Smooth muscle cell (in vitro differentiated cells): ENCODE measurements around the gene APLN. TPM values are rescaled to one million over a fixed set of nuclear protein-coding genes. Genes with fewer than 3 reads are reported as not detected.

ENCODE experiments used
- DNase-seq: peaks from one replicate; lab custom pipeline; 2025; ENCODE audit not compliant: unreplicated experiment; lab: John Stamatoyannopoulos, UW
- H2AFZ ChIP-seq: fragments of 200-600 bp; sonication (generic); 2 replicates; pipeline ENCODE4 v1.6.0; 2016; ENCODE audit warnings: antibody characterized with exemption, low read depth, mild to moderate bottlenecking
- H3F3A ChIP-seq: fragments of 200-600 bp; sonication (generic); 2 replicates; pipeline ENCODE4 v1.6.0; 2017; ENCODE audit warnings: antibody characterized with exemption, low read depth
- H3K27ac ChIP-seq: fragments of 200-600 bp; sonication (generic); 2 replicates; pipeline ENCODE4 v1.5.1; 2016; ENCODE audit warnings: low read depth, mild to moderate bottlenecking
- H3K27me3 ChIP-seq: fragments of 200-600 bp; sonication (generic); 2 replicates; pipeline ENCODE4 v1.6.1; 2016; ENCODE audit warnings: low read depth, mild to moderate bottlenecking
- H3K36me3 ChIP-seq: fragments of 200-600 bp; sonication (generic); 2 replicates; pipeline ENCODE4 v1.5.1; 2016; ENCODE audit warnings: low read depth
- H3K4me1 ChIP-seq: fragments of 200-600 bp; sonication (generic); 2 replicates; pipeline ENCODE4 v1.5.1; 2016; ENCODE audit warnings: low read depth
- H3K4me2 ChIP-seq: fragments of 200-600 bp; sonication (generic); 2 replicates; pipeline ENCODE4 v1.6.0; 2016; ENCODE audit warnings: mild to moderate bottlenecking
- H3K4me3 ChIP-seq: fragments of 200-600 bp; sonication (generic); 2 replicates; pipeline ENCODE4 v1.5.1; 2016; ENCODE audit warnings: mild to moderate bottlenecking
- H3K79me2 ChIP-seq: fragments of 200-600 bp; sonication (generic); 2 replicates; pipeline ENCODE4 v1.6.0; 2016; ENCODE audit warnings: low read depth, mild to moderate bottlenecking
- H3K9ac ChIP-seq: fragments of 200-600 bp; sonication (generic); 2 replicates; pipeline ENCODE4 v1.6.0; 2016; ENCODE audit warnings: low read depth
- H3K9me3 ChIP-seq: fragments of 200-600 bp; sonication (generic); replicated peaks from 2 replicates; pipeline ENCODE4 v1.5.1; 2016; ENCODE audit warnings: low read depth
- H4K20me1 ChIP-seq: fragments of 200-600 bp; sonication (generic); 2 replicates; pipeline ENCODE4 v1.6.0; 2016; ENCODE audit warnings: low read depth
- WGBS: methylation state at CpG from one replicate; pipeline ENCODE4 v1.1.7; 2016; ENCODE audit warnings: low lambda C conversion rate; 5-methylcytosine and 5-hydroxymethylcytosine counted together
- polyA plus RNA-seq: library from polyadenylated mRNA; unstranded; fragments of >200 nt; fragmentation: Nextera tagmentation; extraction: Ambion mirVana; gene quantifications from 2 replicates; pipeline ENCODE4 v1.2.1, GENCODE V29; 2016
- total RNA-seq: library from RNA; depleted of rRNA; stranded (reverse); fragments of >200 nt; gene quantifications from 2 replicates; pipeline ENCODE4 v1.2.3, GENCODE V29; 2014
- TF ChIP-seq, protein P1 (sequence below): fragments of 200-600 bp; sonication (generic); IDR thresholded peaks from 2 replicates; pipeline ENCODE4 v1.5.1; 2017; ENCODE audit warnings: borderline replicate concordance, mild to moderate bottlenecking, antibody characterized with exemption; ENCODE audit not compliant: insufficient read depth, poor library complexity, severe bottlenecking

The APLN gene
- total and polyA plus RNA-seq, 2 experiments from 2014 or later: 0.04 to 0.78 TPM

DNA sequence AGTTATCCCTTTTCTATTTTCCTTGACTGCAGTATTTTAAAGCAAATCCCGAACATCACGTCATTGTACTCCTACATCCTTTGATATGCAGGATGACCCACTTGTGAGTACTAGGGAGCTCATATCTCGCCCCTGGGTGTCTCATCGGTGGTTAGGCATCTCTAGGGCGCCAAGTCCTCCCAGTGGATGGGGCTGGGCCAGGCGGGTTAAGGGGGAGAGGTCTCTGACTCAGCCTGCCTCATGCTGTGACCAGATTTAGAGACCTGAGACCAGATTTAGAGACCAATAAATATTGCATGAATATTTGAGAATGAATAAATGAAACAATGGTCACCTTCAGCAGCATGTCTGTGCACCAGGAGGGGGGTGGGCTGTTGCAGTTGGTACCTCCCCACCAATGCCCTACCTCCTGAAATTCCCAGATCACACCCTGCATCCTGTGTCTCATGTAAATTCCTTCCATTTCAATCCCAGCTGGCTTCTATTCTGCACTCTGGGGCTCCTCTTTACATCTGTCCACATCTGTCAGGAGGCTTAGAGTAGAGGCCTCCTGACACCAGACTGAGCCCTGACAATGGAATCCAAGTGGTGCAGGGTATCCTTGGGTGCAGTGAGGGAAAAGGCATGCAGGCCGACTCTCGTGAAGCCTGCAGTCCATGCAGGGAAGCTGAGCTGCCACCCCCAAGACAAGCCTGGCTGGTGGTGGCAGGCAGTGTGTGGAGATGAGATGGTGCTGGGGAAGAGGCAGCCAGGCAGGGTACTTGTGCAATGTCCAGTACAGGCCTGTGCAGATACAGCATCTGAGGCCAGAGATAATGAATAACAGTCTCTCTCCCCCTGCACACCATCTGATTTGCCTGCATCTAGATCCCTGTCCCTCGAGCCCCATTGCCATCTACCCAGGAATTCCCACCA is 5.2 kb downstream of the APLN start:
- H3K4me2 ChIP-seq: no peak overlapping the region
- H3F3A ChIP-seq: no peaks in the 10 kb centered on the region
- H3K4me3 ChIP-seq: no peak overlapping the region
- H3K9me3 ChIP-seq: no peaks in the 10 kb centered on the region
- no peaks in the 10 kb centered on the region for H3K4me1 ChIP-seq
- no peak overlapping the region for H2AFZ ChIP-seq
- H4K20me1 ChIP-seq: no peaks in the 10 kb centered on the region
- H3K27me3 ChIP-seq: peaks cover 16% of the 10 kb centered on the region
- whole genome bisulfite sequencing: 64% methylated on average over 8 of the region's 9 CpGs
- DNase-seq: no peak
- no peak overlapping the region for H3K9ac ChIP-seq
- H3K27ac ChIP-seq: no peak overlapping the region
- TF ChIP-seq, protein P1, sequence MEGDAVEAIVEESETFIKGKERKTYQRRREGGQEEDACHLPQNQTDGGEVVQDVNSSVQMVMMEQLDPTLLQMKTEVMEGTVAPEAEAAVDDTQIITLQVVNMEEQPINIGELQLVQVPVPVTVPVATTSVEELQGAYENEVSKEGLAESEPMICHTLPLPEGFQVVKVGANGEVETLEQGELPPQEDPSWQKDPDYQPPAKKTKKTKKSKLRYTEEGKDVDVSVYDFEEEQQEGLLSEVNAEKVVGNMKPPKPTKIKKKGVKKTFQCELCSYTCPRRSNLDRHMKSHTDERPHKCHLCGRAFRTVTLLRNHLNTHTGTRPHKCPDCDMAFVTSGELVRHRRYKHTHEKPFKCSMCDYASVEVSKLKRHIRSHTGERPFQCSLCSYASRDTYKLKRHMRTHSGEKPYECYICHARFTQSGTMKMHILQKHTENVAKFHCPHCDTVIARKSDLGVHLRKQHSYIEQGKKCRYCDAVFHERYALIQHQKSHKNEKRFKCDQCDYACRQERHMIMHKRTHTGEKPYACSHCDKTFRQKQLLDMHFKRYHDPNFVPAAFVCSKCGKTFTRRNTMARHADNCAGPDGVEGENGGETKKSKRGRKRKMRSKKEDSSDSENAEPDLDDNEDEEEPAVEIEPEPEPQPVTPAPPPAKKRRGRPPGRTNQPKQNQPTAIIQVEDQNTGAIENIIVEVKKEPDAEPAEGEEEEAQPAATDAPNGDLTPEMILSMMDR: no peak
- H3K79me2 ChIP-seq: no peaks in the 10 kb centered on the region
- no peaks in the 10 kb centered on the region for H3K36me3 ChIP-seq

DNA sequence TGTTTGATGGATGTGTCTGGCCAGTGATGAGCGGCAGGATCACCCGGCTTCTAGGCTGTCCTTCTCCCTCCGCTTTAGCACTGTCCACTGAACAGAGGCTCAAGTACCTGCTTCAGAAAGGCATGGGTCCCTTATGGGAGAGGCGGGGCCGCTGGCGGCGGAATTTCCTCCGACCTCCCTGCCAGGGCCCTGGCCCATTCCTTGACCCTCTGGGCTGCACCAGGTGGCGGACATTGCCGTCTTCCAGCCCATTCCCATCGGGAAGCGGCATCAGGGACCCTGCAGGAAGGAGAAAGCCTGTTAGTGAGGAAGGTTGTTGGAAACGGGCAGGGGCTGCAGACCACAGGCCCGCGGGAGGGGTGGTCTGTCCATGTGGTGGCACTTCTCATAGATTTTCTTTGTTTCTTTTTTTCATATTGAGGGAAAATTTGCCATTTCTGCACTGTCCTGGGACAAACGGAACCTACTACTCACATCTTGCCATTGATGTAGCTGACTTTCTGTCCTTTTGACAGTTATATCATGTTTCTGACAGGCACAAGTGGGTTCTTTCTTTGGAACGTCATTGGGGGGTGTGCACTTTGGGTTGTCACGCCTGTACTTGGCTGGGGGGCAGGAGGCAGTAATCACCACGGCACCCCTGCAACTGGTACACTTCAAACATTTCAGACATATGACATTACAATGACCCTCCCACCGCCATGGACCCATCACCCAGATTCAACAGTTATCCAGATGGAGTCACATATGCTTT is 6.1 kb downstream of the APLN start:
- no peaks in the 10 kb centered on the region for H3K4me1 ChIP-seq
- H3K9me3 ChIP-seq: no peaks in the 10 kb centered on the region
- no peak overlapping the region for H3K4me3 ChIP-seq
- peaks cover 12% of the 10 kb centered on the region for H3K27me3 ChIP-seq
- H2AFZ ChIP-seq: no peak overlapping the region
- no peak overlapping the region for H3K9ac ChIP-seq
- H3K36me3 ChIP-seq: no peaks in the 10 kb centered on the region
- TF ChIP-seq, protein P1: no peak
- no peak overlapping the region for H3K27ac ChIP-seq
- 86% methylated on average over 20 of the region's 20 CpGs for WGBS
- DNase-seq: no peak
- H3K79me2 ChIP-seq: no peaks in the 10 kb centered on the region
- no peaks in the 10 kb centered on the region for H4K20me1 ChIP-seq
- H3F3A ChIP-seq: no peaks in the 10 kb centered on the region
- H3K4me2 ChIP-seq: no peak overlapping the region

DNA sequence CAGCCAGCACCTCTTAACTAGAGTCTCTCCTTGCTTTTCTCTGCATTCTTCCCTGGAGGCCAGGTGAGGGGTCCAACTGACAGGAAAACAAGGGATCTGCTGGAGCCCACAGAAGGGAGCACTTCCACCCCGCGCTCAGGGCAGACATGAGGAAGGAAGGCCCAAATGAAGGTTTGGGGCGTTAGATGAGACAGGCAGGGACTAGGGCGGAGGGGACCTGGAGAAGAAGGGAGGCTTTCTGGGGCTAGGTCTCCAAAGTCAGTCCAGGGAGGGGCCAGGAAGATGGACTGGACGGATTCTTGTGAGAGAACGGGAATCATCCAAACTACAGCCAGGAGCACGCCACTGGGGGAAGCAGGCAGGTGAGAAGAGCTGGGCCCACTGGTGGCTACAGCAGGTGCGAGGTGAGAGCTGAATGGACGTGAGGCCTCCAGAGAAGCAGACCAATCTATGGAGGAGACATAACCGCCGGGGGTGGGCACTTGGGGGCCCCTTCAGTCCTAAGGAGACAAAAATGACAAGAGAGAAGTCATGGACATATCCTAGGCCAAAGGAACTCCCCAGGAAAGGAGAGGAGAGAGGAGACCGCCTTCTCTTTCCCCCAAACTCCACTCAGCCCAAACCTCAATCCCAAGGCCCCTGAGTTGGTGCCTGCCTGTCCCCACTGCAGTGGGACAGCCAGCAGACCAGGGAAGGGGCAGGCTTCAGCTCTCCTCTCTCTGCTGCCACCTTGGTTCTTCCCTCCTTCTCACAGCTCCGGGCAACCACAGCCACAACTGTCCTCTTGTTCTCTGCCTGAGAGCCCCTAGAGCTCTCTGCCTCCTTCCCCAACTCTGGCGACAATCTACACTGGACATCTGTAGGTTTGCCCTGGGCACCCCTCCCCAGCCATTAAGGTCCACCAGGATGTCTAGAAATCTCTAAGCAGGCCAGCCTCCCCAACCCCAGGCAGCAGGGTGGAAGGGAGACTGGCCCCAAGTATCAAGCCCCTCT is 7.0 kb downstream of the APLN start:
- Histone ChIP-seq H3K27ac (no peak overlapping the region), H3K4me2 (no peak overlapping the region), H4K20me1 (no peaks in the 10 kb centered on the region), H3K4me1 (no peaks in the 10 kb centered on the region), H3K36me3 (no peaks in the 10 kb centered on the region), H3F3A (no peaks in the 10 kb centered on the region), H2AFZ (no peak overlapping the region), H3K27me3 (peaks cover 2% of the 10 kb centered on the region), H3K9me3 (no peaks in the 10 kb centered on the region), H3K4me3 (no peak overlapping the region), H3K9ac (no peak overlapping the region), H3K79me2 (no peaks in the 10 kb centered on the region)
- TF ChIP-seq, protein P1: no peak
- no peak for DNase-seq
- 85% methylated on average over 14 of the region's 14 CpGs for WGBS
